ENCODE measurements around the gene SAE1. TPM values are rescaled to one million over a fixed set of nuclear protein-coding genes. Genes with fewer than 3 reads are reported as not detected.
A peak's percentile ranks its signal among the peaks of the same experiment; 100 is the strongest.

Gene SAE1
- total and polyA plus RNA-seq, 2 experiments from 2014 or later, result 143 to 177 TPM

- H3K9me3 ChIP-seq (ENCODE audit: low read depth), result no peaks in the 10 kb centered on the region
- no peak for TF ChIP-seq EZH2phosphoT487 (IDR thresholded peaks at IDR 0.05; ENCODE audit: insufficient read depth, low read depth)
- no peak for TF ChIP-seq EZH2 (IDR thresholded peaks at IDR 0.05; ENCODE audit: insufficient read depth, poor library complexity, severe bottlenecking)
- in situ Hi-C loops (cut with MboI), result no loop called here
- 66 to 77% methylated on average over 9 of the region's 9 CpGs for WGBS, 2 experiments (ENCODE audit: low coverage in 1 of 2, low lambda C conversion rate in 2 of 2, missing lambda C conversion rate in 2 of 2)
- H3F3A ChIP-seq (ENCODE audit: insufficient read depth), result peaks cover 17% of the 10 kb centered on the region
- DNase-seq, result no peak
- H3K4me1 ChIP-seq (ENCODE audit: insufficient read depth), result peaks cover 25% of the 10 kb centered on the region
- H3K4me2 ChIP-seq (ENCODE audit: unreplicated experiment), result peak overlapping the region; percentile 88
- peak overlapping the region; percentile 92 for H3K9ac ChIP-seq
- H3K36me3 ChIP-seq (ENCODE audit: low read depth), result no peaks in the 10 kb centered on the region
- no peak overlapping the region for H2AFZ ChIP-seq
- H3K4me3 ChIP-seq, result peak overlapping the region; percentile 84
- H3K79me2 ChIP-seq (ENCODE audit: insufficient read depth), result peaks cover 56% of the 10 kb centered on the region
- H3K27ac ChIP-seq, result peak overlapping the region; percentile 92
- H4K20me1 ChIP-seq (ENCODE audit: insufficient read depth), result no peaks in the 10 kb centered on the region
- H3K27me3 ChIP-seq (replicated peaks; ENCODE audit: insufficient read depth), result no peaks in the 10 kb centered on the region
- no peaks in the 10 kb centered on the region for H3K9me2 ChIP-seq (ENCODE audit: insufficient read depth)
These were observed 127.8 kb downstream of the SAE1 start for GRCh38 chr19:47258434-47258833.

- H3K9me3 ChIP-seq (ENCODE audit: low read depth), result no peaks in the 10 kb centered on the region
- H3K27ac ChIP-seq, result no peak overlapping the region
- H3K36me3 ChIP-seq (ENCODE audit: low read depth), result no peaks in the 10 kb centered on the region
- no peaks in the 10 kb centered on the region for H4K20me1 ChIP-seq (ENCODE audit: insufficient read depth)
- DNase-seq, result no peak
- no peaks in the 10 kb centered on the region for H3K27me3 ChIP-seq (replicated peaks; ENCODE audit: insufficient read depth)
- H3K9me2 ChIP-seq (ENCODE audit: insufficient read depth), result no peaks in the 10 kb centered on the region
- peaks cover 62% of the 10 kb centered on the region for H3K79me2 ChIP-seq (ENCODE audit: insufficient read depth)
- peak overlapping the region; percentile 92 for H3K9ac ChIP-seq
- 61 to 64% methylated on average over 6 of the region's 6 CpGs for WGBS, 2 experiments (ENCODE audit: low coverage in 1 of 2, low lambda C conversion rate in 2 of 2, missing lambda C conversion rate in 2 of 2)
- H3K4me3 ChIP-seq, result peak overlapping the region; percentile 84; the same call in 1 of the 2 replicates
- in situ Hi-C loops (cut with MboI), result no loop called here
- TF ChIP-seq EZH2 (IDR thresholded peaks at IDR 0.05; ENCODE audit: insufficient read depth, poor library complexity, severe bottlenecking) (no peak), EZH2phosphoT487 (IDR thresholded peaks at IDR 0.05; ENCODE audit: insufficient read depth, low read depth) (no peak)
- peaks cover 19% of the 10 kb centered on the region for H3K4me1 ChIP-seq (ENCODE audit: insufficient read depth)
- H2AFZ ChIP-seq, result no peak overlapping the region
- peaks cover 11% of the 10 kb centered on the region for H3F3A ChIP-seq (ENCODE audit: insufficient read depth)
- peak overlapping the region; percentile 88 for H3K4me2 ChIP-seq (ENCODE audit: unreplicated experiment)
These were observed 128.4 kb downstream of the SAE1 start for GRCh38 chr19:47258895-47259555.

MicroRNAs encoded within 50 kb of the gene (microRNA counts, 767-probe panel; counts per million panel counts)
- 447 counts per million, percentile 86 among the panel's probes with 10 or more counts for microRNA hsa-miR-3190-5p

Small RNA genes lying within 50 kb of the gene (microRNA-seq; reads per million reads assigned to microRNA genes)
- gene MIR3190 (ENCODE audit: borderline number of aligned reads) (not detected), gene MIR3191 (ENCODE audit: borderline number of aligned reads) (not detected)

Small RNA genes lying within 50 kb of the gene (small RNA-seq; reads per million reads assigned to genes)
- gene MIR3190 (ENCODE audit: low read depth, low replicate concordance), result not detected

Other genes with a start within 250 kb of the SAE1 start
- gene NPAS1, start 111.0 kb upstream of the SAE1 start, total RNA-seq (2014; rRNA removed; shearing (Covaris generic)), result 8.6 and 10.6 TPM in 2 replicates
- gene NPAS1, start 111.0 kb upstream of the SAE1 start, polyA plus RNA-seq (2016; fragmentation: Nextera tagmentation; extraction: Ambion mirVana), result 21.1 and 23.2 TPM in 2 replicates
- gene TMEM160, start 82.2 kb upstream of the SAE1 start, total RNA-seq (2014; rRNA removed; shearing (Covaris generic)), result 21.7 and 23.8 TPM in 2 replicates
- 57.8 and 64.1 TPM in 2 replicates for gene TMEM160, start 82.2 kb upstream of the SAE1 start, polyA plus RNA-seq (2016; fragmentation: Nextera tagmentation; extraction: Ambion mirVana)
- 9.1 and 9.9 TPM in 2 replicates for gene ZC3H4, start 17.1 kb upstream of the SAE1 start, total RNA-seq (2014; rRNA removed; shearing (Covaris generic))
- gene ZC3H4, start 17.1 kb upstream of the SAE1 start, polyA plus RNA-seq (2016; fragmentation: Nextera tagmentation; extraction: Ambion mirVana), result 6.0 and 7.0 TPM in 2 replicates
- 11.9 and 14.6 TPM in 2 replicates for gene BBC3, start 100.4 kb downstream of the SAE1 start, total RNA-seq (2014; rRNA removed; shearing (Covaris generic))
- gene BBC3, start 100.4 kb downstream of the SAE1 start, polyA plus RNA-seq (2016; fragmentation: Nextera tagmentation; extraction: Ambion mirVana), result 6.2 and 6.3 TPM in 2 replicates
- gene CCDC9, start 125.7 kb downstream of the SAE1 start, total RNA-seq (2014; rRNA removed; shearing (Covaris generic)), result 7.3 and 11.1 TPM in 2 replicates
- 4.1 and 5.8 TPM in 2 replicates for gene CCDC9, start 125.7 kb downstream of the SAE1 start, polyA plus RNA-seq (2016; fragmentation: Nextera tagmentation; extraction: Ambion mirVana)
- 2.9 and 5.2 TPM in 2 replicates for gene INAFM1, start 144.1 kb downstream of the SAE1 start, total RNA-seq (2014; rRNA removed; shearing (Covaris generic))
- gene INAFM1, start 144.1 kb downstream of the SAE1 start, polyA plus RNA-seq (2016; fragmentation: Nextera tagmentation; extraction: Ambion mirVana), result 14.1 and 14.5 TPM in 2 replicates
- 0.51 TPM in 1 of 2 replicates, not detected in the other for gene C5AR1, start 179.0 kb downstream of the SAE1 start, total RNA-seq (2014; rRNA removed; shearing (Covaris generic))
- 0.10 and 0.46 TPM in 2 replicates for gene C5AR1, start 179.0 kb downstream of the SAE1 start, polyA plus RNA-seq (2016; fragmentation: Nextera tagmentation; extraction: Ambion mirVana)
- gene C5AR2, start 201.3 kb downstream of the SAE1 start, total RNA-seq (2014; rRNA removed; shearing (Covaris generic)), result 1.3 and 1.9 TPM in 2 replicates
- 0.03 and 0.29 TPM in 2 replicates for gene C5AR2, start 201.3 kb downstream of the SAE1 start, polyA plus RNA-seq (2016; fragmentation: Nextera tagmentation; extraction: Ambion mirVana)
- 11.0 and 13.2 TPM in 2 replicates for gene DHX34, start 218.5 kb downstream of the SAE1 start, total RNA-seq (2014; rRNA removed; shearing (Covaris generic))
- 7.7 TPM in 2 replicates for gene DHX34, start 218.5 kb downstream of the SAE1 start, polyA plus RNA-seq (2016; fragmentation: Nextera tagmentation; extraction: Ambion mirVana)